ENCODE results near the gene TMEM135. TPM values are rescaled to one million over a fixed set of nuclear protein-coding genes. Genes with fewer than 3 reads are reported as not detected.

The TMEM135 gene
- total RNA-seq, 4 donors from 2014 or later = 19.0 to 38.5 (median 29.5) TPM

- Histone ChIP-seq H3K36me3 (no peaks in the 10 kb centered on the region), H3K4me1 (no peaks in the 10 kb centered on the region), H3K9me3 (no peaks in the 10 kb centered on the region), H3K27me3 (no peaks in the 10 kb centered on the region), H3K27ac (no peak overlapping the region), H3K4me3 (no peak overlapping the region)
- no peak for DNase-seq
- intact Hi-C loops (cut with DNase I; ENCODE audit: low total_unique reads) = no loop called here
- no peak for TF ChIP-seq CTCF (IDR thresholded peaks at IDR 0.05)
- TF ChIP-seq POLR2A (IDR thresholded peaks at IDR 0.05) = no peak
These were observed 166.3 kb downstream of the TMEM135 start for GRCh38 chr11:87203907-87204602.

- DNase-seq = no peak
- no peaks in the 10 kb centered on the region for H3K36me3 ChIP-seq
- no peak overlapping the region for H3K4me3 ChIP-seq
- no peaks in the 10 kb centered on the region for H3K9me3 ChIP-seq
- no peak overlapping the region for H3K27ac ChIP-seq
- intact Hi-C loops (cut with DNase I; ENCODE audit: low total_unique reads) = no loop called here
- TF ChIP-seq POLR2A (IDR thresholded peaks at IDR 0.05) = no peak
- TF ChIP-seq CTCF (IDR thresholded peaks at IDR 0.05) = no peak
- no peaks in the 10 kb centered on the region for H3K27me3 ChIP-seq
- H3K4me1 ChIP-seq = no peaks in the 10 kb centered on the region
These were observed 175.2 kb downstream of the TMEM135 start for GRCh38 chr11:87212891-87213290.

DNA sequence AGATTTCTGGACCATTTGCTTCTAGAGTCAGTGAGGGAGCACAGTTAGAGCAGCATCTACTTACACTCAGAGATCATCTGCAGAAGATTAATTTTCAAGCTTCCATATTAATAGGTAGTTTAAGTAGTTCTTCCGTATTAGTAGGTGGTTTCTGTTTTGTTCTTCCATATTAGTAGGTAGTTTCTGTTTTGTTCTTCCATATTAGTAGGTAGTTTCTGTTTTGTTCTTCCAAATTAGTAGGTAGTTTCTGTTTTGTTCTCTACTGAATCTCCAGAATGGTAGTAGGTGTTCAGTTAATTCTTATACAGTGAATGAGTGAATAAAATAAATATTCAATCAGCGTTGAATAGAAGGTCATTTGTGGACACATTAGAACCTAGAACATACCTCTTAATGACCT, 175.7 kb downstream of the TMEM135 start:
- Histone ChIP-seq H3K9me3 (no peaks in the 10 kb centered on the region), H3K4me1 (no peaks in the 10 kb centered on the region), H3K27ac (no peak overlapping the region), H3K36me3 (no peaks in the 10 kb centered on the region), H3K4me3 (no peak overlapping the region), H3K27me3 (no peaks in the 10 kb centered on the region)
- no peak for DNase-seq
- intact Hi-C loops (cut with DNase I; ENCODE audit: low total_unique reads) = no loop called here
- TF ChIP-seq POLR2A (IDR thresholded peaks at IDR 0.05) (no peak), CTCF (IDR thresholded peaks at IDR 0.05) (no peak)

GRCh38 chr11:87215236-87215635, 177.5 kb downstream of the TMEM135 start:
- Histone ChIP-seq H3K4me3 (no peak overlapping the region), H3K27me3 (no peaks in the 10 kb centered on the region), H3K27ac (no peak overlapping the region), H3K4me1 (no peaks in the 10 kb centered on the region), H3K9me3 (no peaks in the 10 kb centered on the region), H3K36me3 (no peaks in the 10 kb centered on the region)
- DNase-seq = no peak
- intact Hi-C loops (cut with DNase I; ENCODE audit: low total_unique reads) = no loop called here
- TF ChIP-seq CTCF (IDR thresholded peaks at IDR 0.05) (no peak), POLR2A (IDR thresholded peaks at IDR 0.05) (no peak)

DNA sequence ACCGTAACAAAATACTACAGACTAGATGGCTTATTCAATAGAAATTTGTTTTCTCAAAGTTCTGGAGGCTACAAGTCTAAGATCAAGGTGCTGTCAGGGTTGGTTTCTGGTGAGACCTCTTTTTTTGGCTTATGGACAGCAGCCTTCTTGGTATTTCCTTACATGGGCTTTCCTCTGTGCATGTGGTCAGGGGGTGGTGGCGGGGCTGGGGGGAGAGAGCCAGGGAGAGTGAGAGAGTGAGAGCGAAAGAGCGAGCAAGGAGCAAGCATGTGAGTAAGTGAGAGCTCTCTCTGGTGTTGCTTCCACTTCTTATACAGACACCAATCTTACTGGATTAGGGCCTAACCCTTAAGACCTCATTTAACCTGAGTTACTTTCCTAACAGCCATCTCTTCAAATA, 181.5 kb downstream of the TMEM135 start:
- no peak for DNase-seq
- Histone ChIP-seq H3K9me3 (no peaks in the 10 kb centered on the region), H3K4me1 (no peaks in the 10 kb centered on the region), H3K27me3 (no peaks in the 10 kb centered on the region), H3K4me3 (no peak overlapping the region), H3K36me3 (no peaks in the 10 kb centered on the region), H3K27ac (no peak overlapping the region)
- intact Hi-C loops (cut with DNase I; ENCODE audit: low total_unique reads) = no loop called here
- no peak for TF ChIP-seq CTCF (IDR thresholded peaks at IDR 0.05)
- no peak for TF ChIP-seq POLR2A (IDR thresholded peaks at IDR 0.05)
